Inflammatory macrophage treated with lipopolysaccharide for 4 hours (primary cell): Measurements from ENCODE around the gene SEMA7A.
"Not testable (repeated sequence)": the region's sequence is repeated elsewhere in the genome, so short reads cannot be mapped to it uniquely, and the experiment has no call there.

ENCODE experiments used
- DNase-seq: peaks from one replicate; pipeline ENCODE4 v3.0.0-alpha.2; 2020

Gene SEMA7A

GRCh38 chr15:74399511-74400312, 34.0 kb downstream of the SEMA7A start:
- DNase-seq = no peak

GRCh38 chr15:74399100-74399499, 34.7 kb downstream of the SEMA7A start:
- peak; percentile 59 for DNase-seq

- DNase-seq = no peak
These were observed 35.6 kb downstream of the SEMA7A start for GRCh38 chr15:74398183-74398582.

- no peak for DNase-seq
These were observed 36.3 kb downstream of the SEMA7A start for GRCh38 chr15:74397239-74398068.

GRCh38 chr15:74396445-74397238, 37.1 kb downstream of the SEMA7A start:
- DNase-seq = peak; percentile 83

GRCh38 chr15:74396146-74396438, 37.7 kb downstream of the SEMA7A start:
- DNase-seq = no peak

- DNase-seq = no peak
These were observed 38.2 kb downstream of the SEMA7A start for GRCh38 chr15:74395319-74396145.

GRCh38 chr15:74394090-74394846, 39.5 kb downstream of the SEMA7A start:
- DNase-seq = no peak

GRCh38 chr15:74393423-74393822, 40.3 kb downstream of the SEMA7A start:
- no peak for DNase-seq

- no peak for DNase-seq
These were observed 40.9 kb downstream of the SEMA7A start for GRCh38 chr15:74392902-74393301.

GRCh38 chr15:74392451-74392830, 41.3 kb downstream of the SEMA7A start:
- no peak for DNase-seq

- DNase-seq = no peak
These were observed 41.9 kb downstream of the SEMA7A start for GRCh38 chr15:74391582-74392450.

- DNase-seq = peak; percentile 40
These were observed 43.0 kb downstream of the SEMA7A start for GRCh38 chr15:74390647-74391288.

- DNase-seq = not testable (repeated sequence)
These were observed 43.6 kb downstream of the SEMA7A start for GRCh38 chr15:74390049-74390646.

GRCh38 chr15:74389241-74390048, 44.3 kb downstream of the SEMA7A start:
- no peak for DNase-seq

GRCh38 chr15:74388363-74388951, 45.3 kb downstream of the SEMA7A start:
- DNase-seq = no peak

GRCh38 chr15:74387621-74388362, 46.0 kb downstream of the SEMA7A start:
- no peak for DNase-seq

GRCh38 chr15:74387141-74387541, 46.6 kb downstream of the SEMA7A start:
- no peak for DNase-seq
